Bronchial epithelial cell (primary cell): ENCODE results near the gene RIPK1. TPM values are rescaled to one million over a fixed set of nuclear protein-coding genes. Genes with fewer than 3 reads are reported as not detected.
"Not testable (repeated sequence)": the region's sequence is repeated elsewhere in the genome, so short reads cannot be mapped to it uniquely, and the experiment has no call there.

ENCODE experiments used
- DNase-seq: peaks from one replicate; pipeline ENCODE4 v3.0.0-alpha.2; 2010; ENCODE audit warnings: low read depth
- FAIRE-seq: peaks from 2 replicates; lab custom pipeline; 2011; peaks lifted over from hg19 to GRCh38; lab: Jason Lieb, UNC
- H3K27me3 ChIP-seq: 2 replicates; pipeline ENCODE4 v1.5.1; 2011; ENCODE audit warnings: low read length; ENCODE audit not compliant: control insufficient read depth, insufficient read depth
- H3K36me3 ChIP-seq: 2 replicates; pipeline ENCODE4 v1.5.1; 2011; ENCODE audit warnings: low read length; ENCODE audit not compliant: control insufficient read depth, insufficient read depth
- H3K4me3 ChIP-seq: 2 replicates; pipeline ENCODE4 v1.5.1; 2011; ENCODE audit warnings: mild to moderate bottlenecking, low read depth, low read length, control low read depth
- total RNA-seq: library from RNA; depleted of rRNA; stranded (reverse); fragments of >200 nt; gene quantifications from 2 replicates; pipeline ENCODE4 v1.2.1, GENCODE V29; 2014
- TF ChIP-seq, protein P1 (sequence below): IDR thresholded peaks from 2 replicates; pipeline ENCODE4 v1.5.1; 2011; ENCODE audit warnings: mild to moderate bottlenecking, moderate library complexity, low read length, control low read depth, inconsistent platforms; ENCODE audit not compliant: insufficient read depth, severe bottlenecking

RIPK1 gene
- total RNA-seq, 1 donor from 2014 or later = 12.6 TPM

DNA sequence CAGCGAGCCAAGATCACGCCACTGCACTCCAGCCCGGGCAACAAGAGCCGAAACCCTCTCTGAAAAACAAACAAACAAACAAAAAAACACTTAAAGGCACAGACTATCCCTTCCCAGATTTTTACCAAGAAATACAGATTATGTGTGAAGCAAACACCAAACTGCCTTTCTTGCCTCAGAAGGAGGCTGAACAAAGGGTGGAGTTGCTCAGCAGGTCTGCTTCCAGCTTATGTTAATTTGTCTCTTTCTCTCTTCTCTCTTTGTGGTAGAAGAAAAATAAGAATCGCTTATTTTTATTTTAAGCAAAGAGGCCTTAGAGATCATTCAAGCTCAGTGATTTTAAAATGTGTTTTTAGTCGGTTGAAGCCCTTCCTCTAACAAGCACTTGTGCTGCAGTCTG is 74.9 kb downstream of the RIPK1 start:
- DNase-seq (no peak), FAIRE-seq (no peak)
- TF ChIP-seq, protein P1, sequence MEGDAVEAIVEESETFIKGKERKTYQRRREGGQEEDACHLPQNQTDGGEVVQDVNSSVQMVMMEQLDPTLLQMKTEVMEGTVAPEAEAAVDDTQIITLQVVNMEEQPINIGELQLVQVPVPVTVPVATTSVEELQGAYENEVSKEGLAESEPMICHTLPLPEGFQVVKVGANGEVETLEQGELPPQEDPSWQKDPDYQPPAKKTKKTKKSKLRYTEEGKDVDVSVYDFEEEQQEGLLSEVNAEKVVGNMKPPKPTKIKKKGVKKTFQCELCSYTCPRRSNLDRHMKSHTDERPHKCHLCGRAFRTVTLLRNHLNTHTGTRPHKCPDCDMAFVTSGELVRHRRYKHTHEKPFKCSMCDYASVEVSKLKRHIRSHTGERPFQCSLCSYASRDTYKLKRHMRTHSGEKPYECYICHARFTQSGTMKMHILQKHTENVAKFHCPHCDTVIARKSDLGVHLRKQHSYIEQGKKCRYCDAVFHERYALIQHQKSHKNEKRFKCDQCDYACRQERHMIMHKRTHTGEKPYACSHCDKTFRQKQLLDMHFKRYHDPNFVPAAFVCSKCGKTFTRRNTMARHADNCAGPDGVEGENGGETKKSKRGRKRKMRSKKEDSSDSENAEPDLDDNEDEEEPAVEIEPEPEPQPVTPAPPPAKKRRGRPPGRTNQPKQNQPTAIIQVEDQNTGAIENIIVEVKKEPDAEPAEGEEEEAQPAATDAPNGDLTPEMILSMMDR = no peak
- H3K4me3 ChIP-seq = no peak overlapping the region
- peaks cover 3% of the 10 kb centered on the region for H3K36me3 ChIP-seq
- no peaks in the 10 kb centered on the region for H3K27me3 ChIP-seq

DNA sequence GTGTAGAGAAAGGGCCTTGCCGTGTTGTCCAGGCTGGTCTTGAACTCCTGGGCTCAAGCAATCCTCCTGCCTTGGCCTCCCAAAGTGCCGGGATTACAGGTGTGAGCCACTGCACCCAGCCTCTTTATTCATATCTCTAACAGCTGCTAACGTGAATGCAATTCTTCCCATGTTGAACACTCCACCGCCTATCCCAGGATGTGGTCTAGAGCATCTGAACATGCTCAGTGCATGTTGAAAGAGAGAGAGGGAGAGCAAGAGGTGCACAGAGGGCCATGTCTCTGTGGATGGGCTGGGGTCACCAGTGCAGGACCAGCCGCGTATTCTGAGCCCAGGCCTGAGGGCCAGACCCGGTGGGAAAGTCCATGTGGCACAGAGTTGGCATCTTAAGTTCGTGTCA is 76.3 kb downstream of the RIPK1 start:
- H3K36me3 ChIP-seq = peaks cover 3% of the 10 kb centered on the region
- no peak overlapping the region for H3K4me3 ChIP-seq
- no peak for DNase-seq
- no peak for FAIRE-seq
- no peaks in the 10 kb centered on the region for H3K27me3 ChIP-seq
- TF ChIP-seq, protein P1 = no peak

DNA sequence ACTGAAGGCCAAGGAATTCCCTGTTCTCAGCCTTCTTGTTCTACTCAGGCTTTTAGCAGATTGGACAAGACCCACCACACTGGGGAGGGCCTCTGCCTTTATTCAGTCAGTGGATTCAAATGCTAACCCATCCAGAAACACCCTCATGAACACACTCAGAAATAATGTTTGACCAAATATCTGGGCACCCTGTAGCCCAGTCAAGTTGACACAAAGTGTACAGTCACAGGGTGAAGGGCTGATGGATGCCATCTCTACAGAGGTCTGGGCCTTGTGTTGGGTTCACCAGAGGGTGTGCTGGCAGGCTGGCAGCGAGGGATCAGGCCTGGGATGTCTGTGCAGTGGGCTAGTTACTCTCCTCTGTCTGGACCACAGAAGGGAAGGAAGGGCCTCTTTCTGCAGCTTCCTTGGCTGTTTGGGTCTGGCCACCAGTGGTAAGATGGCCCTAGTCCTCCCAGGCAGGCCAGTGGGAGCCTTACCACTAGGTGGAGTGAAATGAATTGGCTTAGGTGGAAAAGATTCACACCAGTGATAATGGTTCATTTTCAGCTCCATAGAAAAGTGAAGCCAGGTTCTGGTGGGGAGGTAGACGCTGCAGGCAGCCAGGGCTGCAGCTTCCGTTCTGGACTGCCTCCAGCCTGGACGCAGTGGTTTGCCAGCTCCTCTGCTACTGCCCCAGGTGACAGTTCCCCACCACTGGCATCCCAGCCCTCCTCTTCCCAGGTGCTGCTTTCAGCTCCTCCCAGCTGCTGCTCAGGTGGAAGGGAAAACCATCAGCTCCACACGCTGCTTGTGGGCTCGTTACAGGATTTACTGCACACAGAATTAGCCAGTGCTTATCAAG is 79.8 kb downstream of the RIPK1 start:
- TF ChIP-seq, protein P1 = no peak
- no peak for DNase-seq
- FAIRE-seq = peak; percentile 72
- Histone ChIP-seq H3K27me3 (no peaks in the 10 kb centered on the region), H3K4me3 (no peak overlapping the region), H3K36me3 (peaks cover 3% of the 10 kb centered on the region)

DNA sequence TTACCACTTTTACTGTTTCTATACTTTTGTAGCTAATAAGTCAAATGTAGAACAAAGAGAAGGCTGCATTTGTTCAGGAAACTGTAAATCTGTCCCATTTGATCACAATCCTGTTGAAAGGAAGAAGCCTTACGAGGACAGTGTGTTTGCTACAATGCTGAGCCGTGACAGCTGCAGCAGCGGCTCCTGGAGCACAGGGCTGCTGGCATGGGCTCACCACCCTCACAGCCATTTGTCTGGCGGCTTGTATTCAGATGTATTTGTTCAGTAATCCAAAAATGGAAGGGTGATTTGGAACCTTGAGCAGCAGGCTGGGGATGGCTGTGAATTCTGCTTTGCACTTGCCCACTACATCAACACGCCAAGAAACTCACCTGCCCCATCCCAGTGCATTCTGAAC is 83.4 kb downstream of the RIPK1 start:
- H3K27me3 ChIP-seq = no peaks in the 10 kb centered on the region
- H3K4me3 ChIP-seq = no peak overlapping the region
- H3K36me3 ChIP-seq = peaks cover 6% of the 10 kb centered on the region
- DNase-seq (no peak), FAIRE-seq (no peak)
- TF ChIP-seq, protein P1 = no peak

DNA sequence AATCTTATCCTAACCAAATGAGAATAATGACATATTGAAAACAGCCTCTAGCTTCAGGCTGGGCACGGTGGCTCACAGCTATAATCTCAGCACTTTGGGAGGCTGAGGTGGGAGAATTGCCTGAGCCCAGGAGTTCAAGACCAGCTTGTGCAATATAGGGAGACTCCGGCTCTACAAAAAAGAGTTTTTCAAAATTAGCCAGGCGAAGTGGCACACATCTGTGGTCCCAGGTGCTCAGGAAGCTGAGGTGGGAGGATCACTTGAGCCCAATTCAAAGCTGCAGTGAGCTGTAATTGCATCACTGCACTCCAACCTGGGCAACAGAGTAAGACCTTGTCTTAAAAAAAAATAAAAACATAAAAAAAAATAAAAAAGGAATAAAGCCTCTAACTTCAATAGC is 84.4 kb downstream of the RIPK1 start:
- TF ChIP-seq, protein P1 = no peak
- FAIRE-seq = no peak
- H3K27me3 ChIP-seq = no peaks in the 10 kb centered on the region
- H3K36me3 ChIP-seq = peaks cover 6% of the 10 kb centered on the region
- DNase-seq = no peak
- H3K4me3 ChIP-seq = no peak overlapping the region

DNA sequence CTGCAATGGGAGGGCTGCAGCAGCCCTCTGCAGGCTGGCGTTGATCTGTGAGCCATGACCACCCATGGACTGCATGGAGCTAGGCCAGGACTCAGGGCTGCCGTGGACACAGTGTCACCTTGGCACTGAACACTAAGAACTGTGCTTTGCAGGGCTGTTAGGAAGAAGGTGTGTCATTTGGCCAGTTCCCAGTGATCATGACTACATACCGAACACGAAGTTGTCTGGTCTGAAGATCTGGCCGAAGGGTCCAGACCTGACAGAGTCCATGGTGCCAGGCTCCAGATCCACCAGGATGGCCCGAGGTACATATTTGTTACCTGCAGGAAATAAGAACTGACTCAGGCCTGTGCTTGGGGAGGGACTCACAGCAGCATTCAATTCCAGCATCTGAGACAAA is 87.1 kb downstream of the RIPK1 start:
- H3K36me3 ChIP-seq, DNase-seq, H3K4me3 ChIP-seq, H3K27me3 ChIP-seq: not testable (repeated sequence)
- FAIRE-seq = peak; percentile 50

DNA sequence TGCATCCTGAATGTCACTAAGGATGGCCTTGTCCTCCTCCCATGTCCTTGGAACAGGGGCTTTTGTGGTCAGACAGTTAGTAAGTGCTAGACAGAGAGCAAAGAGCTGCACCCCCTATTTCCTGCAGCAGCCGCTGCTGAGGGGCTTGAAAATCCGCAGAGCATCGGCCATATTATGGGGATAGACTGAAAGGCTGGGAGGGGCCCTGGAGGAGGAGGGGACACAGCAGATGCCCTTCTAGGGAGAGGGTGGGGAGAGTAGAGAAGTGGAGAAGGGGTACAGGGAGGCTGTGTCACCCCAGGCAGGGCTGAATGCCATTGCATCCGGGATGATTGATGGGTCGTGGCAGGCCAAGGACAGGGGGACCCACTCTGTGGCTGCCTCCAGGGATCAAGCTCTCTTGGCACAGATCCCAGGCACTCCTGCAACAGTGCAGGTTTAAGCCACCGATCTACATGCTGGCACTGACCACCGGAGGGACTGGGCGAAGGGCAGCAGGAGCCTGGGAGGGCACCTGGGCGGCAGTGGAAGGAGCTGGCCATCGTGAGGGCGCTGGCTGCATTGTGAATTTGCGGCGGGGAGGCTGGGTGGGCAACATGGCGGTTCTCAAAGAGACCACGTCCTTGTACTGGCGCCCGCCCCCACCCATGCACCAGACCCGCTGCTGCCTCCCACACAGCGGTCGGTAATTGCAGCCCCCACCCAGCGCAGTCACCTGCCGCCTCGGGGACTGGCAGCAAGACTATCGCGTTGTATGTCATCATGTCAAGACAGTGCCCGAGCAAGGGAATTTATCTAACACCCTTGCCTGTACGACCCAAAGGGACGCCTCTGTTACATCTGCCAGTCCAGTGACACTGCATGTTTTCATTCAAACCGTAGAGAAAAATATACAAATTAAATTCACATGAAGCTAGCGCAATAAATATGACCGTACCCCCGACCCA is 88.2 kb downstream of the RIPK1 start:
- H3K4me3 ChIP-seq = peak overlapping the region; percentile 59
- peak; percentile 62 for FAIRE-seq
- not testable (repeated sequence) for H3K27me3 ChIP-seq, H3K36me3 ChIP-seq, DNase-seq
